Fibroblast of villous mesenchyme (primary cell): Measurements from ENCODE around the gene RESF1. TPM values are rescaled to one million over a fixed set of nuclear protein-coding genes. Genes with fewer than 3 reads are reported as not detected.
A peak's percentile ranks its signal among the peaks of the same experiment; 100 is the strongest.
"Not testable (repeated sequence)": the region's sequence is repeated elsewhere in the genome, so short reads cannot be mapped to it uniquely, and the experiment has no call there.

ENCODE experiments used
- DNase-seq: peaks from one replicate; pipeline ENCODE4 v3.0.0-alpha.2; 2010; ENCODE audit warnings: low read depth
- H3K4me3 ChIP-seq: 2 replicates; pipeline ENCODE4 v1.5.1; 2011; ENCODE audit warnings: low read depth, mild to moderate bottlenecking, low read length
- CTCF ChIP-seq: IDR thresholded peaks from 2 replicates; pipeline ENCODE4 v1.5.1; 2012; ENCODE audit warnings: low read depth, mild to moderate bottlenecking, low read length; ENCODE audit not compliant: insufficient read depth
- total RNA-seq: library from RNA; depleted of rRNA; stranded (reverse); fragments of >200 nt; gene quantifications from 2 replicates; pipeline ENCODE4 v1.2.3, GENCODE V29; 2012

The RESF1 gene
- total RNA-seq, 1 donor = 28.1 TPM

DNA sequence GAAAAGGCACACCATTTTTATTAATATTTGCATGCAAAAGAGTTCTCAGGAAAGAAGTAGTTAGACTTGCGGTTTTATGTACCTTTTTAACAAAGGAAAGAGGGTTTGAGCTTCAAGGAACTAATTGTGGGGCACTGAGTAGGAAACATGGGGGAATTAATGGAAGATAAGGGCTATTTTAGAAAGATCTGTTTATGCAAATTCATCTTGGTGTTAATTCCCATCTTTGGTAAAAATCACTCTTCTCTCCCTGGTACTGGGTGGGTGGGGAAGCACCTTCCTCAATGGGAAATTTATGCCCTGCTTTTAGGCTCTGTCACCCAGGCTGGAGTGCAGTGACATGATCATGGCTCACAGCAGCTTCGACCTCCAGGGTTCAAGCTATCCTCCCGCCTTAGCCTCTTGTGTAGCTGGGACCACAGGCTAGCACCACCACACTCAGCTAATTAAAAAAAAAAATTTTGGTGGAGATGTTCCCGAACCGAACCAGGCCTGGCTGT, 30.1 kb upstream of the RESF1 start:
- no peak for DNase-seq
- no peak overlapping the region for H3K4me3 ChIP-seq
- no peak for TF ChIP-seq CTCF

- no peak for TF ChIP-seq CTCF
- peak; percentile 83 for DNase-seq
- no peak overlapping the region for H3K4me3 ChIP-seq
Measured at GRCh38 chr12:31931796-31932715, 27.2 kb upstream of the RESF1 start.

DNA sequence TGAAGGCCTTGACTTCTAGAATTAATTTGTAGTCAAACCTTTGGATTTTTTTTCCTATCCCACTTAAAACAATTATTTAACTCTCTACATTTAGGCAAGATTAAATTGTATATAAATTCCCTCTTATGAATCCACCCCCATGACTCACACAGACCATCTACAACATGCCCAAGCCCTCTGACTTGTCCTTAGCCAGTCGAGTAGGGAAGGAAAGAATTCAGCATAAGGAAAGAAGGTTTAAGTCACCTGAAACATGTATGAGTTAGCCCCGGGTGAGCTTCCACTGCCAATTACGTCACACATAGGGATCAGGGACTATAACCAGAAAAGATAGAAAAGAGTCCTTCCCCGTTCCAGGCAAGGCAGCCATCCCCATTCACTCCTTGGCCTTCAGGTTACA, 14.9 kb upstream of the RESF1 start:
- no peak for TF ChIP-seq CTCF
- DNase-seq = no peak
- H3K4me3 ChIP-seq = no peak overlapping the region

DNA sequence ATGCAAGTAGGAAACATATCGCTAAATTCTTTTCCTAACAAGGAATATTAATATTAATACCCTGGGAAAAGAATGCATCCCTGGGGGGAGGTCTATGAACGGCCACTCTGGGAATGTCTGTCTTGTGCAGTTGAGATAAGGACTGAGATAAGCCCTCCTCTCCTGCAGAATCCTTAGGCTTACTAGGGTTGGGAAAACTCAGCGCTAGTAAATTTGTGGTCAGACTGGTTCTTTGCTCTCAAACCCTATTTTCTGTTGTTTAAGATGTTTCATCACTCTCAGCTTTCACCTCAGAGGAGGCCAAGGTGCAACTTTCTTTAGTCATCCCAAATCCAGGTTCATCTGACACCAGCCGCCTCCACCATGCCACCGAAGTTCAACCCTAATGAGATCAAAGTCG, 11.2 kb upstream of the RESF1 start:
- H3K4me3 ChIP-seq = no peak overlapping the region
- TF ChIP-seq CTCF = no peak
- no peak for DNase-seq

- H3K4me3 ChIP-seq, DNase-seq: not testable (repeated sequence)
Measured at GRCh38 chr12:31948697-31949359, 10.4 kb upstream of the RESF1 start.

DNA sequence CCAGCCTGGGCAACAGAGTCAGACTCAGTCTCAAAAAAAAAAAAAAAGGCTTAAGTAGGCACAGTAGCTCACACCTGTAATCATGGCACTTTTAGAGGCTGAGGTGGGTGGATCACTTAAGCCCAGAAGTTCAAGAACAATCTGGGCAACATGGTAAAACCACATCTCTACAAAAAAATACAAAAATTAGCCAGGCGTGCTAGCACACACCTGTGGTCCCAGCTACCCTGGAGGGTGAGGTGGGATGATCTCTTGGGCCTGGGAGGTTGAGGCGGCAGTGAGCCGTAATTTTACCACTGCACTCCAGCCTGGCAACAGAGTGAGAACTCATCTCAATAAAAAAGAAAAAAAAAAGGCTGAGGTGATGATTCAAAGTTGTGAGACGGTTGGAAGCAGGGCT, 9.1 kb upstream of the RESF1 start:
- TF ChIP-seq CTCF = no peak
- no peak for DNase-seq
- no peak overlapping the region for H3K4me3 ChIP-seq

DNA sequence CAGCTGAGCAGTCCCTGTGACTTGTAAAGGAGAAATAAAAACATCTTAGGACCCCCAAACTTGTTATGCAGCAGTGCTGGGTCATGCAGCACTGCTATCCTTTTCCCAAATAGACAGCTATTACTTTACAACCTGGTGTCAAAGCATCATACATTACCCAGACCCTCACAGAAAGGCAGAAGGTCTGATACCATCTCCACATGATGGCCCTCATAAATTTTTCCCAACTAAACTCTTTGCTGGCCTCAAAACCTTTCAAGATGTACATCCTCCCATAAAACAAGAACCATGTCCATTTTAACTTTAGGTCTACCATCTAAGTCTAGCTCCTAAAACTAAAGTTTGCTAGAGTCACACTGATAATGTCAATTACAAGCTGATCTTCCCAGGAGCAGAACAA, 8.7 kb upstream of the RESF1 start:
- H3K4me3 ChIP-seq = no peak overlapping the region
- no peak for TF ChIP-seq CTCF
- DNase-seq = peak; percentile 46
